HG03460 (cell line): ENCODE data around the gene NPB.

Source experiments
- ATAC-seq: cut with Tn5 transposase; IDR thresholded peaks from one replicate; pipeline ENCODE4 v1.9.1; 2021; ENCODE audit not compliant: unreplicated experiment

Gene NPB

DNA sequence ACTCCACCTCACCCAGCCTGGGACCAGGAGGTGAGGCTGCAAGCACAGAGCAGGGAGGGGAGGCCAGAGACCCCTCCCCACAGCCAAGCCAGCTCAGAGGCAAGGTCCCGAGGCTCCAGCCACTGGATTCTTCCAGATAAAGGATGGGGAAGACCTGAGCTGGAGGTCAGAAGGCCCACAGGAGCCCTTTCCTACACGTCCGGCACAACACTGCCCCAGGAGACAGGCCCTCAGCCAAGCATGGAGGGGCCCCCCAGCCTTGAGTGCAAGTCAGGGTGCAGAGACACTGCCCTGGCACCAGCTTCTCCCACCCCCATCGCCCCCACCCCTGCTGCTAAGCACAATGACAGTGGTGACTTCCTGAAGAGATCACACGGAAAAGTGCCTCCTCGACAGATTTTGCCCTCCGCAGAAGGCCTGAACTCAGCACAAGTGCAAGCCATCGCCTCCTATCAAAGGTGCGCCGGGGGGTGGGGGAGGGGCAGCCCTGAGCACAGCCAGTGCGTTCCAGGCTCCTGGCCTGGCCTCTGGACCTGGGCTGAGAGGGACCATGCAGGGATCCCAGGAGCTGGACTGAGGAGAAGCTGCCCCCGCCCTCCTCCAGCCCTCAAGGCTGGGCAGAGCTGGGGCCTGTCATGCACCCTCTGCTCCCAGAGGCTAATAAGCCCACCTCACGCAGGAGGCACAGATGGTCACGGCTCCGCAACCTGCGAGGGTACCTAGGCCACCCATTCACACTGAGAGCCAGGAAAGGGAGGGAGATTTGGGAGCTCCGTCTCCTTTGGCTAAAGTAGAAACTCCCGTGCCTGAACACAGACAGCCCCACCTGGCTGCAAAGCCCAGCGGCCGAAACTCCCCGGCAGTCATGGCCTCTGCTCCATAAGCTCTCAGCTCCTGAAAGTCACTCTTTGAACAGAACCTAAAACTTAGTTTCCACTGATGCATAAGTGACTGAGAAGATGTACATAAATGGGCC, 22.8 kb downstream of the NPB start:
- no peak for ATAC-seq

DNA sequence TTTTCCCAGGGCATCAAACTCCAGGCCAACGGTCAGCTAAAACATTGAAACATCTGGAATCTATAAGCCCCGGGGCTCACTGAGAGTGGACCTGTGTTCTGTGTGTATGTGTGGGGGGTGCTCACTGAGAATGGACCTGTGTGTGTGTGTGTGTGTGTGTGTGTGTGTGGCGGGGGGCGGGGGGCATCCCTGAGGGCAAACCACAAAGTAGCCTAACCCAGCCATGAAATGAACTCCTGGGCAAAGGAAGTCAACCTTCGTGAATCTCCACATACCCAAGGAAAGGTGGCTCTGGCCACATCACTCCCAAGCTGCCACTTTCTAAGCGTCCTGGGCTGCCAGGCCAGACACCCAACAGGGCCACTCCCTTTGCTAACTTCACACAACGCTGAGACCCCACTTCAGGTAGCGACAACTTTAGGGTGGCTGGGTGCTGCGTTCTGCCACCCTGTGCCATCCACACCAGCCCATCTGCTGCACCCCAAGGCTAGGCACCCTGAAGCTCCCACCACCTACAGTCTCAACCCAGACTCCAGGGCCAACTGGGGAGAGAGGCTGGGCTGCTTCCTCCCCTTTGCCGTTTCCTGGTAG, 23.9 kb downstream of the NPB start:
- no peak for ATAC-seq

DNA sequence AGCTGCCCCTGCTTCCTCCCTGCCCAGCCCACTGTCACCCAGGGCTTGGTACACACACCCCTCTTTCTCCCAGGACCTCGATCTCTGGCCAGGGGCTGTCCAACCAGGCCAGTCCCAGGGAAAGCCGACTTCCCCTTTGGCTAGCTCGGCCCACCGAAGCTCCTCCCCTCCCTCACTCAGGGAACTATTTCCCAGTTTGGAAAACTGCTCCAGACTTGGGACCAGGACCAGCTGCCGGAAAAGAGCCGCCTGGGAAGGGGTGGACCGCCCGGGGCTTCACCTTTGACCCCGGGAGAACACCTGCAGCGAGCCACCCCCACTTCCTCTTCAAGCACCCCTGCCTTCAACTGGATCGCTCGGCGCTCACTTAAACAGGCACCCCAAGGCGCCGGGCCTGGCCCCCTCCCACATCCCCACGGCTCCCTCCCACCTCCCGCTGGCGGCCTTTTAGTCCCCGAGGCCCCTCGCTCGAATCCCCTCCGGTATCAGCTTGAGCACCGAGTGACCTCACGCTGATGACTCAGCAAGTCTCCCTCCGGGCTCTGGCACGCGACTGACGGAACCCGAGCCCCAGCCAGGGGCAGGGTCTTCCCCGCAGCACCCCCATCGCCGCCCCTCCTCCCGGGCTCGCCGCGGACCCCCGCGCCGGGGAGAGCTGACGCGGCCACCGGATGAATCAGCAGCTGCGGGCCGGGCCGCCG, 24.6 kb downstream of the NPB start:
- ATAC-seq, result peak; percentile 28

DNA sequence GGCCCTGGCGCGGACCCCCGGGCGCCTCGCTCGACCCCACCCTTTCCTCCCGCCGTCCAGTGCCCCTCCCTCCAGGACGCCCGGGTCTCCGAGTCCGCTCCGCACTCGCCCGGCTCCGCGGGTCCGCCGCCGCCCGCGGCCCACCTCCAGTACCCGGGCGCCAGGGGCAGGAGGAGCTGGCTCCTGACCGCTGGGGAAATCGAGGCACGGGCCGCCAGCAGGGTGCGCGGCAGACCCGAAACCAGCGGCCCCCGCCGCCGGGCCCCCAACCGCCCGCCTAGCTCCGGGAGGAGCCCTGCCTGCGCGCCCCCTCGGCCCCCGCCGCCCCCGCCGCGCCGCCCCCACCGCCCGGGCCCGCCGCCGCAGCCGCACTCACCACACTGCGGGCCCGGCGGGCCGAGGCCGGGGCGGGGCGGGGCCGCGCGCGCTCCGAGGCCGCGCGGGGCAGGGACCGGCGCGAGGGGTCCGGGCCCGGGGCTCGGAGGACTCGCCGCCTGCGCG, 25.2 kb downstream of the NPB start:
- peak; percentile 2 for ATAC-seq

DNA sequence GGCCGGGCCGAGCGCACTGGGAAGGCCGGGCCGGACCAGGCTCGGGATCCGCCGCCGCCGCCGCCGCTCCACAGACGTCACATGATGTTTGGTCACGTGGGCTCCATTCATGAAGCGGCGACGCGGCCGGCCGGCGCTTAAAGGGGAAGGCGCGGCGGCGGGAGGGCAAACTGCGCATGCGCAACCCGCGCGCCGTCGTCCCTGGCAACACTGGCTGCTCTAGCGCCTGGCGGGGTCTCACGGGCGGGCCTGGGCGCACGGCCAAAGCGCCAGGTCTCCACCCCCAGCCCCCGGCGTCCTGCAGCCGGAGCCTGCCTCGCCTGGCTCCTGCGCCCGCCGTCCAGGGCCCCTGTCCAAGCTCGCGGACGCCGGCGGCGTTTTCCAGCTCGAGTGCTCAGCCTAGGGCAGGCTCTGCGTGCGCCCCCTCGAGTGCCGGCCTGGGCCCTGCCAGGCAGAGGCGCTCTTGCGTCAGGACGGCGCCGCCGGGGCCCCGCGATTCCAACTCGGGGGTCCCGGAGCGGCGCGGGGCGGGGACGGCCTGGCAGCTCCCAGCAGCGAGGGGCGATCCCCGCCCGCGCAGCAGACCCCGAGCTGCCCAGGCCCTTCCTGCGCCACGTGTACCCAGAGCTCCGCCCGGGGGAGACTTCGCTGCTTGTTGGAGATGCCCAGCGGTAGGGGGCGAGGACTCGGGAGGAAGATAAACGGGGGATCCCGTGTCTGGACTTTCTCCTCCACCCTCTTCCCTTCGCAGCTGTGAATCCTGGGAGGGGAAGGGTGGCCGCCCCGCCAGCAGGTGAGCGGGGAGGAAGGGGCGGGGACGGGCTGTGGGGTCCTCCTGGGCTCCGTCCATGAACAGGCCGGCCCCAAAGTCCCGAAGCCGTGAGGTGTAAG, 25.9 kb downstream of the NPB start, which contains the start of gene MAFG:
MAFG (minus strand) TSS at position 83 of the 891 bp plus-strand sequence. CDS start 4,550 bp downstream, outside the sequence.
- peak; percentile 50 for ATAC-seq

DNA sequence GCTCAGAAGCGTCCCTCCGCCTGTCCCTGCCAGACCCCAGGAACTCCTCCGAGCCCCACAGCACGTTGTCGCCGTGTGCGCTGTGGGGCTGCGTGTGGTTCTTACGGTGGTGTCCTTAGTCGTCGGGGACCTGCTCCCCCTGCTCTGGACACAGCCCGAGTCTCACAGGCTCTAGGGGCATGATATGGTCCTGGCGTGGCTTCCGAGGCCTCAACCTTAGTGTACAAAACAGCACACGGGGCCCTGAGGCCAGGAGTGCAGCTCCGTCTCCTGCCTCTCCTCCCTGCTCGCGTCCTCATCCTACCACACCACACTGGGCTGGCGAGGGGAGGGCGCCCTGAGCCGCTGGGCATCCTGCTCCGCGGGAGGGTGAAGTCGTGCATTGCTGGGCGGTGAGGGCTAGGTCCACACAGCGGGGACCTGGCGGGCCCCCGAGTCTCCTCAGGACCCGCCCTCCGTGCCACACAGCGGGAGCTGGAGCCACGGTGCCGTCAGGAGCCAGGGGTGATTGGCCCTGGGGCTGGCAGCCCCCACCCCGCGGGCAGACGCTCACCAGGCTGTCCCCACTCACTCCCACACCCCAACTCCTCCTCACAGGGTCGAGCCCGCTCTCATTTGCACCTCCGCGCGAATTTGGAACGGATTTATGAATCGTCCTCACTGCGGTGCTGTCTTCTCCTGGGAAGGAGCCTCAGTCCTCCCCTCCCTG, 26.7 kb downstream of the NPB start:
- no peak for ATAC-seq

DNA sequence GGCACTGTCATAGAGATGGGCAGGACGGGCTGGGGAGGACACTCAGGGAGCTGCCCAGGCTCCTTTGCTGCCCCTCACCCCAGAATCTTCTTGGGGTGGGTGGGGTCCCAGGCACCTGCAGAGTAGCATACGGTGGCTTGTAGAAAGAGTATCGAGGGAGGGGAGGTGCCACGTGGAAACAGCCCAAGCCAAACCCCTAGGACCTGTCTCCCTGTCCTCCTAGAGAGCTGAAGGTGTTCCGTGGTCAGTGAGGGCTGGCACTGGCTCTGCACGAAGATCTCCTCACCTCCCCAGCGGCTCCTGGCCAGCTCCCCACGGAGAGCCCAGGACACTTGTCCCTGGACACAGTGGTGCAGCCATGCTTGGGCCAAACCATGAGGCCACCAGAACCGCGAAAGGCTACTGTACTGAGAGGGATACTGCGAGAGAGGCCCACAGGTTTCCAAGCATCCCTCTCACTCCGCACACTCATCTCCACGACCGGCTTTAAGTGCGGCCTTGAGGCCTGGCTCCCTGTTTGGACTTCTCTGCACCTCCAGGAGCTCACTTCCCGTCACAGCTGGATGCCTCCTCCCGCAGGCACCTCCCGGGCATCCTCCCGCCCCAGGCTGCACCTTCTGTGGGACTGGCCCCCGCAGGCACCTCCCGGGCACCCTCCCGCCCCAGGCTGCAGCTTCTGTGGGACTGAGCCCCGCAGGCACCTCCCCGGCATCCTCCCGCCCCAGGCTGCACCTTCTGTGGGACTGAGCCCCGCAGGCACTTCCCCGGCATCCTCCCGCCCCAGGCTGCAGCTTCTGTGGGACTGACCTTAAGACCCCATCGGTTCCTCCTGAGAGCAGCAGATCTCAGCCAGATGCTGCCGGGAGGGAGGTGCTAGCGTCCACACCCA, 27.5 kb downstream of the NPB start:
- no peak for ATAC-seq

DNA sequence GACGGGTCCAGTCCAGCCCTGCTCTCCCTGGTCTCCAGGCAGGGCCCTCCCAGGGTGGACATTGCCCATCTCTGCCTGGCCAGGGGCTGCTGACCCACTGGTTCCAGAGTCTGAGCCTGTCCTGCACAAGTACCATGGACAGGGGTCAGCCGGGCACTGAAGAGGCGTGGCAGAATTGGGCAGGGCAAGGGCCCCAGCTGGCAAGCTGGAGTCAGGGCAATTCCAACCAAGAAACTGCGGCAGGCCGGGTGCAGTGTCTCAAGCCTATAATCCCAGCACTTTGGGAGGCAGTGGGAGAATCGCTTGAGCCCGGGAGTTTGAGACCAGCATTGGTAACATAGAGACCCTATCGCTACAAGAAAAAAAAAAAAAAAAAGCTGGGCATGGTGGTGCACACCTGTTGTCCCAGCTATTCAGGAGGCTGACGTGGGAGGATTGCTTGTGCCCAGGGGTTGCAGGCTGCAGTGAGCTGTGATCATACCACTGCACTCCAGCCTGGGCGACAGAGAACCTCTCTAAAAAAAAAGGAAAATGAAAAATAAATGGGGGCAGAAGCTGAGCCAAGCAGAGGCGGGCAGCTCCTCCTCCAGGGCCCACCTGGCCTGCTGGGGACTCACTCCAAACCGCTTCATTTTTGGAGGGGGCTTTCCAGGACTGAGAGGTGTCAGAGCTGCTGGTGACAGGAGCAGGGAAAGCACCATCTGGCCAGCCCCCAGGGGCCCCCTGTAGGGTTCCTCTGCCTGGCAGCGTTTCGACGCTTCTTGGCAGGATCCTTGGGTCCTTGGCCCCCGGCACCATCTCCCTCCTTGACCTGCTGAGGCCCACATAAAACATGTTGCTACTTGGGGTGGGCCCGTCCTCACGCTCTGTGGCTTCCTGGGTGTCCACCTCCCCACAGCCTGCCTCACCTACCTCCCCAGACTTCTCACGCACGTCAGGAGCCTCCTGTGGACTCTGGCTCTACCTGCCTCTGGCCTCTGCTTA, 28.4 kb downstream of the NPB start:
- ATAC-seq, result no peak

DNA sequence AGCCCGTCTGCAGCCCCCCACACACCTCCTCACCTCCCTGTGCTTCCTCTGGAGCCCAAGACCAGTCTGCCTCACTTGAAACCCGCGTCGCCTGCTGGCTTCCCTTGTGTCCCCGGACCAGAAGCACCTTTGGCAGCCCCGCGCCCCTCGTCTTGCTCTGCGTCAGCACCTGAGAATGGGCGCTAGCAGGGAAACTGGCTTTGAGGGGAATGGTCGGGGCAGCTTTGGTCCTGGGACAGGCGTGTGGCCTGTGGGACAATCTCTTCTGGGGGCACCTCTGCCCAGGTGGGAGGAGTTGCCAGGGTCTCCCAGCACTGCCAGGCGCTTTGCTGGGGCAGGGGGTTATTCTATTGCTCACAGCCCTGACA, 29.1 kb downstream of the NPB start:
- no peak for ATAC-seq

DNA sequence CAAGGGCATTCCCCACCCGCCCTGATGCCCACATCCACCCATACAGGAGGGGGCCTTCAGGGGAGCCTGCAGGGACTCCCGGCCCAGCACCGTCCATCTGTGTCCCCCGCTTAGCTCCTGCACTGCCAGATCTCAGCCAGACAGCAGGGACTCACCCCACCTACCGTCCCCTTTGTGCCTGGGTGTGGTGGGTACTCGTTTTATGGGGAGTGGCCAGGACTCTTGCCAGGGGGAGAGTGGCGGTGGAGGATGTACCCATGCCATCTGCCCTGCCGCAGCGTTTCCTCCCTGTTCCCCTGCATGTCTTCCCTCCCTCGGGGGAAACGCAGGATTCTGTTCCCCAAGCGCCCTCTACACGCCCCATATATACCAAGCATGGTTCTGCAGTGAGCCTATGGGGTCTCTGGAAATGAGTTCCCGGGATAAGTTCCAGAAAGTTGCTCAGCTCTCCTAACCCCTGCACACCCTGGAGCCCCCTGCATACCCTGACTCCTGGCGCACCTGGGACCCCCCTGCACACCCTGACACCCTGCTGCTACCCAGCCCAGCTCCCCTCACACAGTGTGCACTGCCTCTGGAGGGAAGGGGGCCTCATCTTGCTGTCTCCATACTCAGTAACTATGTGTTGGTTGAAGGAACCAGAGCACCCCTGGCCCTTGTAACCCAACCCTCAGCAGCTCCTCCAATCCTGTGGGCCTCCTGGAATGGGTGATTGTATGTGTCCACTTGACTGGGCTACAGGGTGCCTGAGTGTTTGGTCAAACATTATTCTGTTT, 29.7 kb downstream of the NPB start:
- ATAC-seq, result no peak

DNA sequence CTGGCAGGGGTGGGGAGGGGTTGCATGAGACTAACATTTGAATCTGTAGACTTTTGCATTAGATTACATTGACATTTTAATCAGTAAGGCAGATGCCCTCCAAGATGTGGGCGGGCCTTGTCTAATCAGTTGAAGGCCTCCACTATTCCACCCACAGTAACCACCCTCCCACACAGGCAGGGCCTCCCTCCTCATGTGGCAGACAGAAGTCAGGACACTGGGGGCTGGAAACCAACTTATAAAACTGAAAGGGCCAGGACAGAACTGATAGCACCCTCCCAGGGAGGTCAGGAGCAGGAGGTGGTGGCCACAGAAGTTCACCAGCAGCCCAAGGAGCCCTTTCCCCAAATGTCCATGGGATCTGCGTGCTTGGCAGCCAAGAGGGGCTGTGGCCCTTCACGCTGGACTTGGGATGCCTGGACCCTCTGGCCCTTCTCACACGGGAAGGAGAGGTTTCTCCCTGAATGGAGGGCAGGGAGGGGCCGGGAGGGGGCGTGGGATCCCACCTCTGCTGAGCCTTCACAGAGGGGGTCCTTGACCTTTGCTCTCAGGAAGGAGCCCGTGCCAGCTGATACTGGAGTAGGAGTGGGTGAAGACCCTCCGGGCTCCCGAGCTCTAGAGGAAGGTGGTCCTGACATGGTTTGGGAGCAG, 30.4 kb downstream of the NPB start:
- ATAC-seq, result no peak

DNA sequence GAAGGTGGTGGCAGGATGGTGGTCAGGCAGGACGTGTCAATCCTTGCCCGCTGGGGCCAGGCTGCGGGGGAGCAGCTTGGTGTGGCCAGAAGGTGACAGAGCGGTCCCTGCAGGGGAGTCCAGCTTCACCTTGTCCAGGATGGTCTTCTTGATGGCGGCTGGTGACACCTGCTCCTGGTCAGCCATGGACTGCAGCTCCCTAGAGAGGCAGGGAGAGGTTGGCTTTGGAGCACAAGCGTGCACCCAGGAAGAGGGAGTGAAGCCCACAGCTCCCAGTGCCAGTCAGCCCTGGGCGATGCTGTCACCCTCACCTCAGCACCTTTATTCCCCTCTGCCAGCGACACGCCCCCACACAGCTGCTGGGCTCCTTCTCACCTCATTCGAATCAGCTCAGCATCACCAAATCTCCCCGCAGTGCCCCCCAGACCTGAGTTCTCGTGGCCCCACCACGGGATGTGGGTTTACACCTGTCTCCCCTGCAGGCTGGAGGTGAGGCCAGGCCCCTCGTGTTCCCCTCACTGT, 31.2 kb downstream of the NPB start:
- no peak for ATAC-seq

DNA sequence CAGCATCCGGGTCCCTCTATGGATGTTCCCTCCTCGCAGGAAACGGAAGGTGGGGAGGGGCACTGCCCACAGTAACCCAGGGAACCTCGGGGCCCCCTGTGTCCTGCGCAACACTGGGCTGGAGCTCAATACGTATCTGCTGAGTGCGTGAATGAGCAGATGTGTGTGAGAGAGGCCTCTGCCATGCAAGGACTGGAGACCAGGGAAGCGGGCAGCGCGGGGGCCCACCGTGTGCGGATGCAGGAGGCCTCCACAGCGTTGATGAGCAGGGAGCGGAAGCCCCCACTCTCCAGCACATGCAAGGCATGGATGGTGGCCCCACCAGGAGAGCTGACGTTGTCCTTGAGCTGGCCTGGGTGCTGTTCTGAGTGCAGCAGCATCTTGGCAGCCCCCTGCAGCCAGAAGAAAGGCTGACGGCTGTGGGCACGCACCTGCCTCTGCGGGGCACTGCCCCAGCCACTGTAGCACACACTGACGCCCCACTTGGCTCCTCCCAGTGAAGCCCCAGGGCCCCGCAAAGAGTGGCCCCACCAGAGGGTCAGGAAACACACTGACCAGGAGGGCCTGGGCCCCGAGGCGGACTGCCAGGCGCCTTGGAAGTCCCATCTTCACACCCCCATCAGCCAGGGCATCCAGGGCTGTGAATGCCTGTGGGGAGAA, 32.2 kb downstream of the NPB start:
- no peak for ATAC-seq

DNA sequence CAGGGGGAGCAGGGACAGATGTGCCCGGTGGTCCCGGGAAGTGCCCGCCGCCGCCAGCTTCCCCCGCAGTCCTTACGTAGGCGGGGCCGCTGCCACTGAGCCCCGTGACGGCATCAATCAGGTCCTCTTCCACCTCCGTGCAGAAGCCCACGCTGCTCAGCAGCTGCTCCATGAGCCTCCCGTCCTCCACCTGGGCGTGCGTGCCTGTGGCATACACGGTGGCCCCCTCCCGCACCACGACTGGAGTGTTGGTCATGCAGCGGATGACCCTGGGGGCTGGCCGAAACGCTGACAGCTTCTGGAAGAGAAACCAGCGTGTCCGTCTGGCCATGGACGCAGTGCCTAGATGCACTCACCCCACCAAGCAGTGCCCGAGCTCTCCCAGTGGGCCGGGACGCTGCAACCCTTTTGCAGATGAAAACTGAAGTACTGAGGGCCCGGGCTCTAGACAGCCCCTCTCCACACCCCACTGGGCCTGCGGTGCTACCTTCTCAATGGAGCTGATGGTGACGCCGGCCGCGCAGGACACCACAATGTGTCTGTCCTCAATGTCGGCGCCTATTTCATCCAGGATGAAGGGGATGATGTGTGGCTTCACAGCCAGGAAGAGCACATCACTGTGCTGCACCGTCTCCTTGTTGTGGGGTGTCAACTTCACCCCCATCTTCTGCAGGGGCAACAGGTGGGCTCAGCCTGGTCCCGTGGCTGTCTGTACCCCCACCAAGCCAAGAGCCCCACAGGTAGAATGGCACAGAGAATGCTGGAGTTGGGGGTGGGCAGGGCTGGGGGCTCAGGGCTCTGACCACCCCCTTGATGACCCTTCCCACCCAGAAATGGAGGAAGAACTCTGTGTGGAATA, 33.0 kb downstream of the NPB start:
- ATAC-seq, result no peak

DNA sequence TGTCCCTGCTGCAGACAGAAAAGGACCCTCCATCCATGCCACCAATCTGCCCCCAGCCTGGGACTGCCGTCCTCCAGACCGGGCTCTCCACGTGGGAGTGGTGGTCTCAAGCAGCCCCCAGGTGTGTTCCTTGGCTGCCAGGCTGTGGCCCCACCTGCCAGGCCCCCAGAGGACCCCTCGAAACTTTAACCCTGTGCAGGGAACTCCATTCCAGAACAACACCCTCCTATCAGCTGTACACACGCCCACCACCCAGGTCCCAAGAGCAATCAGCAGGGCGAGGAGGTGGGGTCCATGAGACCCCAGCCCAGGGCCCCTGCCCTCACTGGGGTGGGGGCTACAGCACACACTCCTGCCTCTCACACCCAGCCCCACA, 33.7 kb downstream of the NPB start:
- ATAC-seq, result no peak
